ENCODE results near the gene UBE2D2.

- no peak for TF ChIP-seq CTCF (conservative IDR thresholded peaks at IDR 0.05)
- TF ChIP-seq EZH2 (IDR thresholded peaks at IDR 0.05; ENCODE audit: low read depth): no peak
These were observed 16.7 kb downstream of the UBE2D2 start for GRCh38 chr5:139577689-139578290.

All from PC-9 (cell line).